Activated naive CD8-positive, alpha-beta T cell treated with anti-CD3 and anti-CD28 coated beads for 36 hours (primary cell): ENCODE measurements around the gene MSTN. TPM values are rescaled to one million over a fixed set of nuclear protein-coding genes. Genes with fewer than 3 reads are reported as not detected.

Experiments used
- DNase-seq: peaks from one replicate; pipeline ENCODE4 v3.0.0; 2021
- H3K27ac Mint-ChIP-seq: one replicate; pipeline ENCODE4 v1.8.0; 2022; ENCODE audit warnings: mild to moderate bottlenecking, moderate library complexity, mixed read lengths
- H3K27me3 Mint-ChIP-seq: one replicate; pipeline ENCODE4 v1.8.0; 2022; ENCODE audit warnings: mild to moderate bottlenecking, mixed read lengths
- H3K36me3 Mint-ChIP-seq: one replicate; pipeline ENCODE4 v1.8.0; 2021; ENCODE audit warnings: mild to moderate bottlenecking, mixed read lengths
- H3K4me1 Mint-ChIP-seq: one replicate; pipeline ENCODE4 v1.8.0; 2021; ENCODE audit warnings: mixed read lengths
- H3K4me3 Mint-ChIP-seq: one replicate; pipeline ENCODE4 v1.8.0; 2022; ENCODE audit warnings: mild to moderate bottlenecking, moderate library complexity, mixed read lengths
- H3K9me3 Mint-ChIP-seq: one replicate; pipeline ENCODE4 v1.8.0; 2022; ENCODE audit warnings: mixed read lengths
- total RNA-seq, 2 experiments: library from RNA; stranded (reverse); gene quantifications; one replicate each; pipeline ENCODE4 v1.2.3, GENCODE V29; 2021

Gene MSTN
- total RNA-seq, 2 experiments from 2014 or later, result not detected

GRCh38 chr2:190082118-190082517 lies 19.6 kb upstream of the MSTN start:
- H3K4me3 Mint-ChIP-seq, result no peak overlapping the region
- H3K9me3 Mint-ChIP-seq, result no peaks in the 10 kb centered on the region
- no peaks in the 10 kb centered on the region for H3K36me3 Mint-ChIP-seq
- peaks cover 2% of the 10 kb centered on the region for H3K4me1 Mint-ChIP-seq
- DNase-seq, result no peak
- peaks cover 8% of the 10 kb centered on the region for H3K27me3 Mint-ChIP-seq
- H3K27ac Mint-ChIP-seq, result no peak overlapping the region

GRCh38 chr2:190080527-190081049 lies 18.1 kb upstream of the MSTN start:
- H3K36me3 Mint-ChIP-seq, result no peaks in the 10 kb centered on the region
- peaks cover 3% of the 10 kb centered on the region for H3K9me3 Mint-ChIP-seq
- DNase-seq, result no peak
- peaks cover 8% of the 10 kb centered on the region for H3K27me3 Mint-ChIP-seq
- H3K4me1 Mint-ChIP-seq, result no peaks in the 10 kb centered on the region
- H3K4me3 Mint-ChIP-seq, result no peak overlapping the region
- no peak overlapping the region for H3K27ac Mint-ChIP-seq

GRCh38 chr2:190079160-190079559 lies 16.6 kb upstream of the MSTN start:
- Mint-ChIP-seq H3K36me3 (no peaks in the 10 kb centered on the region), H3K27me3 (peaks cover 8% of the 10 kb centered on the region), H3K9me3 (peaks cover 8% of the 10 kb centered on the region), H3K27ac (no peak overlapping the region), H3K4me1 (no peaks in the 10 kb centered on the region), H3K4me3 (no peak overlapping the region)
- DNase-seq, result no peak

GRCh38 chr2:190075623-190076022 lies 13.1 kb upstream of the MSTN start:
- no peak overlapping the region for H3K4me3 Mint-ChIP-seq
- H3K36me3 Mint-ChIP-seq, result no peaks in the 10 kb centered on the region
- no peaks in the 10 kb centered on the region for H3K27me3 Mint-ChIP-seq
- H3K4me1 Mint-ChIP-seq, result no peaks in the 10 kb centered on the region
- no peak for DNase-seq
- no peak overlapping the region for H3K27ac Mint-ChIP-seq
- H3K9me3 Mint-ChIP-seq, result peaks cover 8% of the 10 kb centered on the region

GRCh38 chr2:190069936-190070696 lies 7.6 kb upstream of the MSTN start:
- Mint-ChIP-seq H3K27ac (no peak overlapping the region), H3K4me3 (no peak overlapping the region), H3K9me3 (peaks cover under 1% of the 10 kb centered on the region), H3K4me1 (no peaks in the 10 kb centered on the region), H3K27me3 (no peaks in the 10 kb centered on the region), H3K36me3 (no peaks in the 10 kb centered on the region)
- no peak for DNase-seq

- no peak overlapping the region for H3K27ac Mint-ChIP-seq
- H3K4me1 Mint-ChIP-seq, result no peaks in the 10 kb centered on the region
- DNase-seq, result no peak
Observed at GRCh38 chr2:190068764-190069163, 6.2 kb upstream of the MSTN start.

GRCh38 chr2:190065839-190066238 lies 3.3 kb upstream of the MSTN start:
- H3K9me3 Mint-ChIP-seq, result no peaks in the 10 kb centered on the region
- no peak for DNase-seq
- H3K4me3 Mint-ChIP-seq, result no peak overlapping the region
- no peaks in the 10 kb centered on the region for H3K36me3 Mint-ChIP-seq
- H3K4me1 Mint-ChIP-seq, result no peaks in the 10 kb centered on the region
- H3K27me3 Mint-ChIP-seq, result no peaks in the 10 kb centered on the region
- no peak overlapping the region for H3K27ac Mint-ChIP-seq

More at GRCh38 chr2:190068764-190069163, 6.2 kb upstream of the MSTN start:
- no peaks in the 10 kb centered on the region for H3K36me3 Mint-ChIP-seq
- no peaks in the 10 kb centered on the region for H3K9me3 Mint-ChIP-seq
- no peaks in the 10 kb centered on the region for H3K27me3 Mint-ChIP-seq
- no peak overlapping the region for H3K4me3 Mint-ChIP-seq

GRCh38 chr2:190063624-190064023 lies 1.1 kb upstream of the MSTN start:
- no peak for DNase-seq
- Mint-ChIP-seq H3K4me3 (no peak overlapping the region), H3K36me3 (no peaks in the 10 kb centered on the region), H3K27ac (no peak overlapping the region), H3K4me1 (no peaks in the 10 kb centered on the region), H3K27me3 (no peaks in the 10 kb centered on the region), H3K9me3 (no peaks in the 10 kb centered on the region)

- Mint-ChIP-seq H3K4me1 (no peaks in the 10 kb centered on the region), H3K9me3 (no peaks in the 10 kb centered on the region), H3K4me3 (no peak overlapping the region), H3K27ac (no peak overlapping the region), H3K36me3 (no peaks in the 10 kb centered on the region), H3K27me3 (no peaks in the 10 kb centered on the region)
- DNase-seq, result no peak
Observed at GRCh38 chr2:190062053-190062452, 476 bp downstream of the MSTN start.

GRCh38 chr2:190060626-190061025 lies 1.9 kb downstream of the MSTN start:
- Mint-ChIP-seq H3K9me3 (no peaks in the 10 kb centered on the region), H3K4me1 (no peaks in the 10 kb centered on the region), H3K27ac (no peak overlapping the region), H3K36me3 (no peaks in the 10 kb centered on the region), H3K4me3 (no peak overlapping the region), H3K27me3 (no peaks in the 10 kb centered on the region)
- DNase-seq, result no peak

GRCh38 chr2:190060019-190060418 lies 2.5 kb downstream of the MSTN start:
- no peak overlapping the region for H3K27ac Mint-ChIP-seq

GRCh38 chr2:190053426-190053825 lies 9.1 kb downstream of the MSTN start:
- Mint-ChIP-seq H3K4me1 (no peaks in the 10 kb centered on the region), H3K27me3 (peaks cover 4% of the 10 kb centered on the region), H3K36me3 (no peaks in the 10 kb centered on the region), H3K9me3 (peaks cover 4% of the 10 kb centered on the region), H3K4me3 (no peak overlapping the region), H3K27ac (no peak overlapping the region)
- DNase-seq, result no peak

More at GRCh38 chr2:190060019-190060418, 2.5 kb downstream of the MSTN start:
- no peak for DNase-seq
- no peaks in the 10 kb centered on the region for H3K27me3 Mint-ChIP-seq
- H3K36me3 Mint-ChIP-seq, result no peaks in the 10 kb centered on the region
- no peaks in the 10 kb centered on the region for H3K4me1 Mint-ChIP-seq
- no peaks in the 10 kb centered on the region for H3K9me3 Mint-ChIP-seq
- no peak overlapping the region for H3K4me3 Mint-ChIP-seq

GRCh38 chr2:190052307-190052706 lies 10.2 kb downstream of the MSTN start:
- no peaks in the 10 kb centered on the region for H3K36me3 Mint-ChIP-seq
- no peak overlapping the region for H3K4me3 Mint-ChIP-seq
- H3K27ac Mint-ChIP-seq, result no peak overlapping the region
- H3K27me3 Mint-ChIP-seq, result peaks cover 4% of the 10 kb centered on the region
- no peak for DNase-seq
- no peaks in the 10 kb centered on the region for H3K4me1 Mint-ChIP-seq
- H3K9me3 Mint-ChIP-seq, result peaks cover 4% of the 10 kb centered on the region

- H3K4me1 Mint-ChIP-seq, result no peaks in the 10 kb centered on the region
- H3K4me3 Mint-ChIP-seq, result no peak overlapping the region
- H3K27ac Mint-ChIP-seq, result no peak overlapping the region
- peaks cover 4% of the 10 kb centered on the region for H3K27me3 Mint-ChIP-seq
- no peak for DNase-seq
- no peaks in the 10 kb centered on the region for H3K36me3 Mint-ChIP-seq
- H3K9me3 Mint-ChIP-seq, result peaks cover 4% of the 10 kb centered on the region
Observed at GRCh38 chr2:190051223-190051622, 11.3 kb downstream of the MSTN start.

- DNase-seq, result no peak
- peaks cover 7% of the 10 kb centered on the region for H3K27me3 Mint-ChIP-seq
- no peak overlapping the region for H3K27ac Mint-ChIP-seq
- no peak overlapping the region for H3K4me3 Mint-ChIP-seq
- H3K36me3 Mint-ChIP-seq, result no peaks in the 10 kb centered on the region
- H3K4me1 Mint-ChIP-seq, result no peaks in the 10 kb centered on the region
- peaks cover 4% of the 10 kb centered on the region for H3K9me3 Mint-ChIP-seq
Observed at GRCh38 chr2:190050001-190050400, 12.5 kb downstream of the MSTN start.

- Mint-ChIP-seq H3K4me3 (no peak overlapping the region), H3K36me3 (no peaks in the 10 kb centered on the region), H3K9me3 (no peaks in the 10 kb centered on the region), H3K4me1 (no peaks in the 10 kb centered on the region), H3K27ac (no peak overlapping the region), H3K27me3 (peaks cover 13% of the 10 kb centered on the region)
- no peak for DNase-seq
Observed at GRCh38 chr2:190044866-190045265, 17.7 kb downstream of the MSTN start.
